GM12891 (cell line): ENCODE data around the gene VWDE.
"Not testable (repeated sequence)": the region's sequence is repeated elsewhere in the genome, so short reads cannot be mapped to it uniquely, and the experiment has no call there.

ENCODE experiments used
- DNase-seq: peaks from one replicate; pipeline ENCODE4 v3.0.0; 2011; ENCODE audit warnings: low spot score; ENCODE audit not compliant: insufficient read length
- FAIRE-seq: peaks from 2 replicates; lab custom pipeline; 2011; peaks lifted over from hg19 to GRCh38; lab: Jason Lieb, UNC
- PAX5 ChIP-seq: IDR thresholded peaks from 2 replicates; pipeline ENCODE4 v1.6.1; 2011; ENCODE audit warnings: low read length, moderate library complexity, mild to moderate bottlenecking; ENCODE audit not compliant: insufficient read depth, severe bottlenecking
- POLR2A ChIP-seq: IDR thresholded peaks from 2 replicates; pipeline ENCODE4 v1.6.1; 2011; ENCODE audit warnings: low read depth, low read length, control low read depth
- POLR2AphosphoS5 ChIP-seq: IDR thresholded peaks from 2 replicates; pipeline ENCODE4 v1.6.1; 2011; ENCODE audit warnings: low read depth, low read length, control low read depth
- POU2F2 ChIP-seq: IDR thresholded peaks from 2 replicates; pipeline ENCODE4 v1.6.1; 2011; ENCODE audit warnings: low read depth, mild to moderate bottlenecking, control low read depth, low read length, moderate library complexity
- SPI1 ChIP-seq: IDR thresholded peaks from 2 replicates; pipeline ENCODE4 v1.6.1; 2011; ENCODE audit warnings: low read depth, low read length, control low read depth
- TAF1 ChIP-seq: IDR thresholded peaks from 2 replicates; pipeline ENCODE4 v1.6.1; 2011; ENCODE audit warnings: low read depth, low read length, control low read depth

Gene VWDE

GRCh38 chr7:12423997-12424745 lies 20.5 kb upstream of the VWDE start:
- TF ChIP-seq POU2F2, result no peak
- TF ChIP-seq POLR2AphosphoS5, result no peak
- no peak for TF ChIP-seq PAX5
- no peak for TF ChIP-seq SPI1
- TF ChIP-seq POLR2A, result no peak
- TF ChIP-seq TAF1, result no peak
- no peak for DNase-seq

GRCh38 chr7:12423355-12423996 lies 19.8 kb upstream of the VWDE start:
- no peak for FAIRE-seq
- no peak for DNase-seq
- no peak for TF ChIP-seq TAF1
- TF ChIP-seq POU2F2, result no peak
- no peak for TF ChIP-seq POLR2A
- TF ChIP-seq PAX5, result no peak

More at GRCh38 chr7:12423997-12424745, 20.5 kb upstream of the VWDE start:
- FAIRE-seq, result no peak

GRCh38 chr7:12422554-12423320 lies 19.1 kb upstream of the VWDE start:
- TF ChIP-seq SPI1 (no peak), POLR2AphosphoS5 (no peak), TAF1 (no peak), POLR2A (no peak), PAX5 (no peak), POU2F2 (no peak)
- DNase-seq (no peak), FAIRE-seq (no peak)

GRCh38 chr7:12418452-12418851 lies 14.8 kb upstream of the VWDE start:
- no peak for FAIRE-seq
- TF ChIP-seq POLR2AphosphoS5 (no peak), PAX5 (no peak), TAF1 (no peak), POU2F2 (no peak), POLR2A (no peak), SPI1 (no peak)
- DNase-seq, result no peak

- no peak for DNase-seq
- FAIRE-seq, result no peak
- TF ChIP-seq POLR2AphosphoS5, result no peak
- TF ChIP-seq POLR2A, result no peak
- TF ChIP-seq SPI1, result no peak
- TF ChIP-seq PAX5, result no peak
- no peak for TF ChIP-seq TAF1
- no peak for TF ChIP-seq POU2F2
Observed at GRCh38 chr7:12415072-12415471, 11.4 kb upstream of the VWDE start.

GRCh38 chr7:12412407-12412806 lies 8.7 kb upstream of the VWDE start:
- no peak for FAIRE-seq
- no peak for DNase-seq
- TF ChIP-seq PAX5 (no peak), POLR2A (no peak)

GRCh38 chr7:12410523-12410922 lies 6.9 kb upstream of the VWDE start:
- TF ChIP-seq POLR2A, result no peak
- no peak for TF ChIP-seq POU2F2
- TF ChIP-seq SPI1, result no peak
- no peak for TF ChIP-seq PAX5
- no peak for TF ChIP-seq TAF1
- TF ChIP-seq POLR2AphosphoS5, result no peak
- no peak for DNase-seq
- no peak for FAIRE-seq

- FAIRE-seq (no peak), DNase-seq (no peak)
- TF ChIP-seq POU2F2 (no peak), SPI1 (no peak), PAX5 (no peak), POLR2AphosphoS5 (no peak), TAF1 (no peak), POLR2A (no peak)
Observed at GRCh38 chr7:12409097-12409711, 5.5 kb upstream of the VWDE start.

GRCh38 chr7:12407652-12408051 lies 4.0 kb upstream of the VWDE start:
- DNase-seq, FAIRE-seq: not testable (repeated sequence)
